HPDE6-E6E7 (cell line): ENCODE measurements around the gene ERI2.
"Not testable (repeated sequence)": the region's sequence is repeated elsewhere in the genome, so short reads cannot be mapped to it uniquely, and the experiment has no call there.

Source experiments
- DNase-seq: peaks from one replicate; pipeline ENCODE4 v3.0.0; 2011; ENCODE audit warnings: missing footprints; ENCODE audit errors: extremely low spot score

ERI2 gene

GRCh38 chr16:20764448-20764847 lies 41.8 kb downstream of the ERI2 start:
- DNase-seq, result not testable (repeated sequence)

GRCh38 chr16:20763461-20764232 lies 42.6 kb downstream of the ERI2 start, which contains the start of gene ACSM3:
TSS of gene ACSM3 (plus strand) at chr16:20764014. CDS start at chr16:20770035, 6,021 bp downstream.
- peak; percentile 84 for DNase-seq

GRCh38 chr16:20762404-20763123 lies 43.7 kb downstream of the ERI2 start:
- DNase-seq, result no peak

GRCh38 chr16:20761175-20761574 lies 45.1 kb downstream of the ERI2 start:
- DNase-seq, result no peak

- no peak for DNase-seq
These were observed 45.9 kb downstream of the ERI2 start for GRCh38 chr16:20760346-20760745.

- not testable (repeated sequence) for DNase-seq
These were observed 50.5 kb downstream of the ERI2 start for GRCh38 chr16:20755799-20756198.

- DNase-seq, result no peak
These were observed 51.0 kb downstream of the ERI2 start for GRCh38 chr16:20755238-20755637.

GRCh38 chr16:20753727-20754126 lies 52.5 kb downstream of the ERI2 start:
- no peak for DNase-seq

- no peak for DNase-seq
These were observed 55.7 kb downstream of the ERI2 start for GRCh38 chr16:20750558-20750957.

GRCh38 chr16:20749474-20749873 lies 56.8 kb downstream of the ERI2 start:
- no peak for DNase-seq

- no peak for DNase-seq
These were observed 59.0 kb downstream of the ERI2 start for GRCh38 chr16:20747030-20747816.

GRCh38 chr16:20746461-20746860 lies 59.8 kb downstream of the ERI2 start:
- no peak for DNase-seq
